ENCODE data around the gene FBXO34. TPM values are rescaled to one million over a fixed set of nuclear protein-coding genes. Genes with fewer than 3 reads are reported as not detected.
A peak's percentile ranks its signal among the peaks of the same experiment; 100 is the strongest.

FBXO34 gene
- total RNA-seq, 4 donors from 2014 or later = 28.8 to 44.4 (median 33.8) TPM

DNA sequence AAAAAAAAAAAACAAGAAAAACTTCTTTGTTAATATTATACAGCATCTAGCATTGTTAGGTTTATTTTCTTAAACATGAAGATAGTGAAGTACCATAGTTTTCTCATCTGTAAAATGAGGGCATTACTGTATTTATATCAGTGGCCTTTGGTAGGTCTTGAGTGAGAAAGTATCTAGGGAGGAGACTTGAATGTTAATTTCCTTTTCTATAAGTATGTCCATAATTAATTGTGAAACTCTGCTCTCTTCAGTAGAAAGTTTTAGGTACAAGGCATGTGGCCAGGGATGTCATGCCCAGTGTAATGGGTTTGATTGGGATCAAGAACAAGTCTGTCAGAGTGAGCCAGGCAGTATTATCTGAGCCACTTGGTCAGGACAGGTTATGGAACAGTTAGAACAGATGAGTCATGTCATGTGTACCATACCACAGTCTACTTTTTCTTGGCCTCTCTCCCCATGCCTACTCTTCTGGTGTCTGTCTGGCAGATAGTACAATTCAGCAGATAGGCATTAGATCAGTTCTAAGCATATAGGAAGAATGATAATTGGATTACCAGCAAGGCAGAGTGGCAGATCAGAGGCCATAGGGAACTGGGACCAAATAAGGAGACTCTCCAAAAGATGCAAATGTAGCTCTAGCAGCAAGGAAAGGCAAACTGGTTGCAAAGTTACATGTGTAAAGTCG lies 30.4 kb downstream of the FBXO34 start:
- Histone ChIP-seq H3K36me3 (peaks cover 4% of the 10 kb centered on the region), H3K27me3 (no peaks in the 10 kb centered on the region), H3K4me1 (peaks cover 47% of the 10 kb centered on the region), H3K4me3 (no peak overlapping the region), H3K27ac (no peak overlapping the region), H3K9me3 (no peaks in the 10 kb centered on the region)
- DNase-seq (ENCODE audit: low spot score in 2 of 2) = no peak
- TF ChIP-seq EP300 (IDR thresholded peaks at IDR 0.05) (no peak), POLR2AphosphoS5 (IDR thresholded peaks at IDR 0.05) (no peak)
- 71% methylated on average over 1 of the region's 1 CpG for WGBS

DNA sequence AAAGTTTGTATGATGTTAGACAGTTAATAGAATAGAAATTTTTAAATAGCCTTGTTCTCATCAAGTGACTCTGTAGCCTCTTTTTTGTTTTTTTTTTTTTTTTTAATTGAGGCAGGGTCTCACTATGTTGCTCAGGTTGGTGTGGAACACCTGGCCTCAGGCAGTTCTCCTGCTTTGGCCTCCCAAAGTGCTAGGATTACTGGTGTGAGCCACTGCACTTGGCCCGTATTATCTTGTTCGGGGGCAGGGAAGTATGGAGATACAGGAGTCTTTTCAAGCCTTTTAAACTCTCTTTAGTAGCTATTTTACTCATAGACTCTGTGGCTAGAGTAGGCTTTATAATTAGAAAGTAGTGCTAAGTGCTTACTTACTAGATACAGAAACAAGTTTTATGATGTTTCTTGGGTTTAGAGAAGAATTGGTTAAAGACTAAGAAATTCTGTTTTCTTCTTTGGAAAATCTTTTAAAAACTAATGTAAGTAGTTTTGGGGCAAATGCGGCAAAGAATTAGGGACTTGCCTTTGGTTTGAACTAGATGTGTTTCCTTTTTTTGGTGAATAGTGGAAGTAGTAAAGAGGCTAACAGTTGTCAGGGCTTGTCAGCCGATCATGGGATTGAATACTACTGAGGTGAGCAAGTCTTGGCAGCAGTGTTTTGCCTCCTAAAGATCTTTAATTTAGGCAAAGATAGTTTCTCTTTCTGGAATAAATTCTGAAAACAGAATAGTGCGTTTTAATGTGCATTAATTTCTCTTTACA lies 31.3 kb downstream of the FBXO34 start:
- Histone ChIP-seq H3K4me3 (no peak overlapping the region), H3K36me3 (peaks cover 4% of the 10 kb centered on the region), H3K27ac (no peak overlapping the region), H3K9me3 (no peaks in the 10 kb centered on the region), H3K27me3 (no peaks in the 10 kb centered on the region), H3K4me1 (peaks cover 44% of the 10 kb centered on the region)
- 66% methylated on average over 5 of the region's 5 CpGs for WGBS
- no peak for DNase-seq (ENCODE audit: low spot score in 2 of 2)
- TF ChIP-seq, protein P1, sequence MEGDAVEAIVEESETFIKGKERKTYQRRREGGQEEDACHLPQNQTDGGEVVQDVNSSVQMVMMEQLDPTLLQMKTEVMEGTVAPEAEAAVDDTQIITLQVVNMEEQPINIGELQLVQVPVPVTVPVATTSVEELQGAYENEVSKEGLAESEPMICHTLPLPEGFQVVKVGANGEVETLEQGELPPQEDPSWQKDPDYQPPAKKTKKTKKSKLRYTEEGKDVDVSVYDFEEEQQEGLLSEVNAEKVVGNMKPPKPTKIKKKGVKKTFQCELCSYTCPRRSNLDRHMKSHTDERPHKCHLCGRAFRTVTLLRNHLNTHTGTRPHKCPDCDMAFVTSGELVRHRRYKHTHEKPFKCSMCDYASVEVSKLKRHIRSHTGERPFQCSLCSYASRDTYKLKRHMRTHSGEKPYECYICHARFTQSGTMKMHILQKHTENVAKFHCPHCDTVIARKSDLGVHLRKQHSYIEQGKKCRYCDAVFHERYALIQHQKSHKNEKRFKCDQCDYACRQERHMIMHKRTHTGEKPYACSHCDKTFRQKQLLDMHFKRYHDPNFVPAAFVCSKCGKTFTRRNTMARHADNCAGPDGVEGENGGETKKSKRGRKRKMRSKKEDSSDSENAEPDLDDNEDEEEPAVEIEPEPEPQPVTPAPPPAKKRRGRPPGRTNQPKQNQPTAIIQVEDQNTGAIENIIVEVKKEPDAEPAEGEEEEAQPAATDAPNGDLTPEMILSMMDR (IDR thresholded peaks at IDR 0.05) = no peak
- TF ChIP-seq POLR2A (IDR thresholded peaks at IDR 0.05) (no peak), POLR2AphosphoS5 (IDR thresholded peaks at IDR 0.05) (no peak), EP300 (IDR thresholded peaks at IDR 0.05) (no peak)

DNA sequence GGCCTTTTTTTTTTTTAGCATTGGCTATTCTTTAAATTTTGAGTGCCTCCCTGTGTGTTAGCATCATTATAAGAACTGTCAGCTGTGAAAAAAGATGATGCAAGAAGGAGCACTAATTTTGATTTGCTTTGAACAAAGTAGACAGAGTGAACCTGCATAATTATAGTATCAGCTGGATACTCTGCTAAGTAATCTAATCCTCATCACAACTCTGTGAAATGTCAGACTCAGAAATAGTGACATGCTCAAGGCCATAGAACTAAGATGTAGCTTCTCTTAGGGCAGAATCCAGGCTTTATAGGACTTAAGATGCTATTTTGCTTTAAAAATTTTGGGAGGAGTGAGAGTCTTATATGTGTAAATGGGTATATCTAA lies 31.9 kb downstream of the FBXO34 start:
- H3K4me3 ChIP-seq = no peak overlapping the region
- peaks cover 38% of the 10 kb centered on the region for H3K4me1 ChIP-seq
- peaks cover 4% of the 10 kb centered on the region for H3K36me3 ChIP-seq
- TF ChIP-seq, protein P1 (IDR thresholded peaks at IDR 0.05) = no peak
- TF ChIP-seq POLR2A (IDR thresholded peaks at IDR 0.05) (no peak), EP300 (IDR thresholded peaks at IDR 0.05) (no peak), POLR2AphosphoS5 (IDR thresholded peaks at IDR 0.05) (no peak)
- H3K27me3 ChIP-seq = no peaks in the 10 kb centered on the region
- H3K9me3 ChIP-seq = no peaks in the 10 kb centered on the region
- DNase-seq (ENCODE audit: low spot score in 2 of 2) = no peak
- H3K27ac ChIP-seq = no peak overlapping the region

DNA sequence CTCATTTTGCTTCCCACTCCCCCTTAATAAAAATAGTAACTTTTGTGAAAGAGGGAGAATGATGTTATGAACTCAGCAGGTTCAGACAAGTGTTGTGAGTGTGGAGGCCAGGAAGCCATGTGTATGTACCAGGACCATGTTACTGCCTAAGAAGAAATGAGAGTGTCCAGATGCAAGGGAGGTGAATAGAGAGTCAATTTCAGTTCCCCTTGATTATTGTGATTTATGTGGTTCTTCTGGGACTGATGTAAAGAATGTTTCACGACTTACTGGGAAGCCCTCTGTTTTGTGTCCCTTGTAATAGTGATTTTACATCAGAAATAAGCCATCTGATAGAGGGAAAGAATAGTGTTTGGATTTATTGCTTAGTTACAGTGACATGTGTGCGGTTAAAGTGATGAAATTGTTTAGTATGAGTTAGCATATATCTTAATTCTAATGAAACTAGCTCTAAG lies 32.5 kb downstream of the FBXO34 start:
- H3K27me3 ChIP-seq = no peaks in the 10 kb centered on the region
- H3K4me1 ChIP-seq = peaks cover 37% of the 10 kb centered on the region
- H3K4me3 ChIP-seq = no peak overlapping the region
- H3K27ac ChIP-seq = peak overlapping the region; percentile 6
- no peak for DNase-seq (ENCODE audit: low spot score in 2 of 2)
- no peaks in the 10 kb centered on the region for H3K9me3 ChIP-seq
- TF ChIP-seq, protein P1 (IDR thresholded peaks at IDR 0.05) = no peak
- no peak for TF ChIP-seq POLR2A (IDR thresholded peaks at IDR 0.05)
- no peak for TF ChIP-seq EP300 (IDR thresholded peaks at IDR 0.05)
- no peak for TF ChIP-seq POLR2AphosphoS5 (IDR thresholded peaks at IDR 0.05)
- peaks cover 3% of the 10 kb centered on the region for H3K36me3 ChIP-seq
- WGBS = 55% methylated on average over 2 of the region's 2 CpGs

DNA sequence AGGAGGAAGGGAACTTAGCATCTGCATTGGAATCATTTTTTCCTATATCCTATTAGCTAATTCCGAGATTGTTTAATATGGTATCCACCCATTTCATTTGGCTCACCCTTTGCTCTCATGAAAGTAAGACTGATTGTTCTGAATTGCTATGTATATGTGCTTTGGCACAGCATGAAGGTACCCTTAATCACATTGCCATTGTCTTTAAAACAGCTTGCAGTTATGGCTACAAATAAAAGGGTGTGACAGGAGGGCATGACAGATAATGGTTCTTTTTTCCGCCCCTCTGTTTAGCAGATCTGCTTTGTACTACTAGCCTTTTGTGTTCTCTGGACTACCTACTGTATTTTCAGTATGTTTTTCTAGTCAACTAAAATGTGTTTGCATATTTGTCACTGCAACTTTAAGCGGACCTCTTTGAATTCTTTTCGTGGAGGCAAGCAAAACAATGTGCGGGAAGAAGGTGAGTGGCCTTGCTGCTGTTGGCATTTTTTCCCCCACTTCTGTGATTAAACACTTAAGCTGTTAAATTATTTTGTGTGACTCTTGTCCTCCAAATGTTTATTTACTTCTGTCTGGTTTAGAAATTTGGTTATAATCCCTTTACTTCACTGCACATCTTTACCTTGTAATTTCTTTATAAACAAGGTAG lies 35.8 kb downstream of the FBXO34 start:
- Histone ChIP-seq H3K27me3 (no peaks in the 10 kb centered on the region), H3K4me1 (peaks cover 43% of the 10 kb centered on the region), H3K4me3 (no peak overlapping the region), H3K9me3 (no peaks in the 10 kb centered on the region), H3K36me3 (no peaks in the 10 kb centered on the region), H3K27ac (peak overlapping the region; percentile 33)
- no peak for DNase-seq (ENCODE audit: low spot score in 2 of 2)
- TF ChIP-seq, protein P1 (IDR thresholded peaks at IDR 0.05) = no peak
- no peak for TF ChIP-seq POLR2AphosphoS5 (IDR thresholded peaks at IDR 0.05)
- TF ChIP-seq POLR2A (IDR thresholded peaks at IDR 0.05) = no peak
- TF ChIP-seq EP300 (IDR thresholded peaks at IDR 0.05) = no peak
- WGBS = 72% methylated on average over 5 of the region's 5 CpGs

All from suprapubic skin (tissue), 4 donors.